ENCODE results near the gene PFDN6.

DNA sequence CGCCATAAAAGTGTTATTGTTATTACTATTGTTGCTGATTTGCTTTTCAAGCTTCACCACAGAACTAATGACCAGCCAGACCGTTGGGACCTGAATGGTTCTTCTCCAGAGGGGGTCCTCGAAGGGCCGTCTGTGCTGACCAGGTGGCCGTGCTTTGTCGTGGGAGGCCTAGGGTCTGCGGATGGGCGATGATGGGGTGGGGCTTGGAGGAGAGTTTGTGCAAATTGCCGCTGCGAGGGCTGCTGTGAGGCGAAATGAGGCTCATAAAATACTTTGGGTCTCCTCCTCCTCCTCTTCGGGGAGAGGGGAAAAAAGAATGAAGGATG, 34.2 kb downstream of the PFDN6 start:
- TF ChIP-seq TAF1 (IDR thresholded peaks at IDR 0.05; ENCODE audit: borderline replicate concordance, low read depth, low read length): no peak
- TF ChIP-seq POLR2A (IDR thresholded peaks at IDR 0.05; ENCODE audit: low read depth, low read length): no peak

All from GM12892 (cell line).